DND-41 (cell line): ENCODE results near the gene GRIA4.

Source experiments
- ATAC-seq: fragments of 200-7000 bp; cut with Tn5 transposase; 3 replicates; pipeline ENCODE4 v1.9.1; 2021; ENCODE audit warnings: low read depth; ENCODE audit not compliant: insufficient read depth
- DNase-seq: peaks from one replicate; pipeline ENCODE4 v3.0.0-alpha.2; 2020
- H2AFZ ChIP-seq: 2 replicates; pipeline ENCODE4 v1.6.0; 2012; ENCODE audit warnings: low read depth, low read length
- H3K27ac ChIP-seq: 2 replicates; pipeline ENCODE4 v1.5.1; 2012; ENCODE audit warnings: low read length, inconsistent platforms
- H3K27me3 ChIP-seq: fragments of 200-600 bp; sonication (generic); 2 replicates; pipeline ENCODE4 v1.6.0; 2012; ENCODE audit warnings: low read length, mild to moderate bottlenecking, inconsistent platforms; ENCODE audit not compliant: insufficient read depth, poor library complexity
- H3K36me3 ChIP-seq: 2 replicates; pipeline ENCODE4 v1.5.1; 2012; ENCODE audit warnings: low read length, inconsistent platforms; ENCODE audit not compliant: insufficient read depth
- H3K4me1 ChIP-seq: 2 replicates; pipeline ENCODE4 v1.5.1; 2012; ENCODE audit warnings: mild to moderate bottlenecking, low read length; ENCODE audit not compliant: insufficient read depth
- H3K4me2 ChIP-seq: 2 replicates; pipeline ENCODE4 v1.6.0; 2012; ENCODE audit warnings: mild to moderate bottlenecking, moderate library complexity, low read length, inconsistent platforms; ENCODE audit not compliant: insufficient read depth
- H3K4me3 ChIP-seq, 2 experiments: fragments of 200-600 bp in 1 of 2; shearing (Covaris generic) in 1 of 2; 2 replicates each; pipeline ENCODE4 v1.5.1; 2012 to 2016; ENCODE audit warnings: inconsistent platforms in 2 of 2, low read length in 2 of 2, mild to moderate bottlenecking in 2 of 2, low read depth in 1 of 2, moderate library complexity in 1 of 2
- H3K79me2 ChIP-seq: 2 replicates; pipeline ENCODE4 v1.6.0; 2012; ENCODE audit warnings: low read length, inconsistent platforms; ENCODE audit not compliant: insufficient read depth
- H3K9ac ChIP-seq: 2 replicates; pipeline ENCODE4 v1.6.0; 2012; ENCODE audit warnings: low read depth, mild to moderate bottlenecking, inconsistent platforms, low read length, moderate library complexity
- H3K9me3 ChIP-seq: 2 replicates; pipeline ENCODE4 v1.5.1; 2012; ENCODE audit warnings: low read length, moderate library complexity, mild to moderate bottlenecking, inconsistent platforms; ENCODE audit not compliant: insufficient read depth, severe bottlenecking
- H4K20me1 ChIP-seq: 2 replicates; pipeline ENCODE4 v1.6.0; 2012; ENCODE audit warnings: low read length; ENCODE audit not compliant: insufficient read depth
- EZH2 ChIP-seq: IDR thresholded peaks from 3 replicates; pipeline ENCODE4 v1.6.1; 2012; ENCODE audit warnings: borderline replicate concordance, low read depth, mild to moderate bottlenecking, moderate library complexity, low read length, inconsistent platforms; ENCODE audit not compliant: severe bottlenecking
- TF ChIP-seq, protein P1 (sequence below): IDR thresholded peaks from 2 replicates; pipeline ENCODE4 v1.5.1; 2012; ENCODE audit warnings: borderline replicate concordance, low read length, moderate library complexity, mild to moderate bottlenecking; ENCODE audit not compliant: poor library complexity, severe bottlenecking; ENCODE audit errors: extremely low read depth

The GRIA4 gene

DNA sequence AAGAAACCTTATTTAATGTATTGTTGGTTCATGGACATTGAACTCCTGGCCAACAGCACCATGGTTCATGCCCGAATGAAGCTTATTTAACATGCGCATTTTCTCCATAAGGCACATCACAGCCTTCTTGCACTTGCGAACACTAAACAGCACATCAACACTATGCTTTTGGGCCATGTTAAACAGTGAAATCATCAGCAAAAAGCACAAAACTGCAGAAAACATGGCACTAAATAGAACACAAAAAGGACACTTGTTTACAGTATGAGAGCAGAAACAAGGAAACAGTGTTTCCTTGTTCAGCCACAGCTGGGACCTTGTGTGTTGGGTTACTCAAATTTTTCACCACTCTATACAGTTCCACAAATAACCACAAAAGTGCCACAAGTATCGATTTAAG lies 289.9 kb downstream of the GRIA4 start:
- H3K4me2 ChIP-seq: no peak overlapping the region
- H3K79me2 ChIP-seq: no peaks in the 10 kb centered on the region
- no peak overlapping the region for H3K4me3 ChIP-seq
- no peak overlapping the region for H3K9ac ChIP-seq
- H2AFZ ChIP-seq: no peak overlapping the region
- H3K36me3 ChIP-seq: no peaks in the 10 kb centered on the region
- DNase-seq (no peak), ATAC-seq (no peak)
- H4K20me1 ChIP-seq: no peaks in the 10 kb centered on the region
- no peaks in the 10 kb centered on the region for H3K27me3 ChIP-seq
- no peak overlapping the region for H3K27ac ChIP-seq
- TF ChIP-seq, protein P1, sequence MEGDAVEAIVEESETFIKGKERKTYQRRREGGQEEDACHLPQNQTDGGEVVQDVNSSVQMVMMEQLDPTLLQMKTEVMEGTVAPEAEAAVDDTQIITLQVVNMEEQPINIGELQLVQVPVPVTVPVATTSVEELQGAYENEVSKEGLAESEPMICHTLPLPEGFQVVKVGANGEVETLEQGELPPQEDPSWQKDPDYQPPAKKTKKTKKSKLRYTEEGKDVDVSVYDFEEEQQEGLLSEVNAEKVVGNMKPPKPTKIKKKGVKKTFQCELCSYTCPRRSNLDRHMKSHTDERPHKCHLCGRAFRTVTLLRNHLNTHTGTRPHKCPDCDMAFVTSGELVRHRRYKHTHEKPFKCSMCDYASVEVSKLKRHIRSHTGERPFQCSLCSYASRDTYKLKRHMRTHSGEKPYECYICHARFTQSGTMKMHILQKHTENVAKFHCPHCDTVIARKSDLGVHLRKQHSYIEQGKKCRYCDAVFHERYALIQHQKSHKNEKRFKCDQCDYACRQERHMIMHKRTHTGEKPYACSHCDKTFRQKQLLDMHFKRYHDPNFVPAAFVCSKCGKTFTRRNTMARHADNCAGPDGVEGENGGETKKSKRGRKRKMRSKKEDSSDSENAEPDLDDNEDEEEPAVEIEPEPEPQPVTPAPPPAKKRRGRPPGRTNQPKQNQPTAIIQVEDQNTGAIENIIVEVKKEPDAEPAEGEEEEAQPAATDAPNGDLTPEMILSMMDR: no peak
- no peak for TF ChIP-seq EZH2
- no peaks in the 10 kb centered on the region for H3K9me3 ChIP-seq
- no peaks in the 10 kb centered on the region for H3K4me1 ChIP-seq

DNA sequence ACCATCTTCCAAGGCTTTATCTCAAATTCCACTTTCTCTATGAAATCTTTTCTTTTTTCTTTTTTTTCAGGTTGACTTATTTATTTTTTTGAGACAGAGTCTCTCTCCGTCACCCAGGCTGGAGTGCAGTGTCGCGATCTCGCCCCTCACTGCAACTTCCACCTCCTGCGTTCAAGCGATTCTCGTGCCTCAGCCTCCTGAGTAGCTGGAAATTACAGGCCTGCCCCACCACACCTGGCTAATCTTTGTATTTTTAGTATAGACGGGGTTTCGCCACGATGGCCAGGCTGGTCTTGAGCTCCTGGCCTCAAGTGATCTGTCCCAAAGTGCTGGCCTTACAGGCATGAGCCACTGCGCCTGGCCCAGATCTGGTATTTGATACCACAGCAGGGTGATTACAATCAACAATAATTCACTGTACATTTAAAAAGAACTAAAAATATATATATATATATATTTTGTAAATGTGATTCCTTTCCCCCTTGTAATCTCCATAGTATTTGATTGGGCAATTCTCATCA lies 290.7 kb downstream of the GRIA4 start:
- Histone ChIP-seq H3K9ac (no peak overlapping the region), H3K27ac (no peak overlapping the region), H3K27me3 (no peaks in the 10 kb centered on the region), H4K20me1 (no peaks in the 10 kb centered on the region), H3K9me3 (no peaks in the 10 kb centered on the region), H3K4me3 (no peak overlapping the region), H3K36me3 (no peaks in the 10 kb centered on the region), H3K4me1 (no peaks in the 10 kb centered on the region), H3K79me2 (no peaks in the 10 kb centered on the region), H3K4me2 (no peak overlapping the region), H2AFZ (no peak overlapping the region)
- DNase-seq: no peak
- ATAC-seq: no peak
- TF ChIP-seq, protein P1: no peak
- no peak for TF ChIP-seq EZH2

DNA sequence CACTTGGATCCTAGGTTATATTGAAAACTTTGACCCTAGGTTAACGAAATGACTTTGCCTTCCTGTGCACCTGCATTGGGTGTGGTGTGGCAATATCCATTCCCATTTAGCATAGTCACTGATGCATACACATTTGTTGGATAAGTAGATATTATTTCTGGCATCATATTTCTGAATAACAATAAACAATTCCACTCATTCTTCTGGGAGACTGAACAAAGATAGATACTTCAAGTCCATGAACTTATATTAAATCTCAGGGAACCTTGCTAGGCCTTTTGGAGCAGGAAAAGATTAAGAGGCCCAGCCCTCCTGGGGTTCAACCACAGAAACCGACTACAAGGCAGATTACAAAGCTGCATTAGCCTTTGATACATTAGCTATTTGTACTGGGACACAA lies 293.2 kb downstream of the GRIA4 start:
- Histone ChIP-seq H3K79me2 (no peaks in the 10 kb centered on the region), H3K4me3 (no peak overlapping the region), H4K20me1 (no peaks in the 10 kb centered on the region), H3K9ac (no peak overlapping the region), H3K36me3 (no peaks in the 10 kb centered on the region), H3K4me2 (no peak overlapping the region), H3K4me1 (no peaks in the 10 kb centered on the region), H2AFZ (no peak overlapping the region), H3K9me3 (no peaks in the 10 kb centered on the region), H3K27ac (no peak overlapping the region), H3K27me3 (no peaks in the 10 kb centered on the region)
- ATAC-seq (no peak), DNase-seq (no peak)
- TF ChIP-seq, protein P1: no peak
- no peak for TF ChIP-seq EZH2

DNA sequence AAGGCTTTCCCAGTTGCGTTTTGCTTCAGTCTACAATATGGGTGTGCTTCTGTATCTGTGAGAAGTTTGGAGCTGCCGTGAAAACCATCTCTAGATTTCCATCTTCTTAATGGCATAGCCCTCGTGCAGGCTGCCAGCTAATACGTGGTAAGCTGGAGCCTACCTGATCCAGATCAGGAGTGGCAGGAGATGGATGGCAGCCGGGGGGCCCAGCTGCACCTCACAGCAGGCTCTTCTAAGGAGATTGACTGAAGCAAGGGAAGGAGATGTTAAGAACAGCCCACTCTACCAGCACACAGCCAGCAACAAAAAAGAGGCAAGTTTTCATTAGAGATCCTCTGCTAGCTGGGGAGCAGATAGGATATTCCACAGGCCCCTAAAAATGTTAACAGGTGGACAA lies 296.6 kb downstream of the GRIA4 start:
- no peak overlapping the region for H3K4me2 ChIP-seq
- H3K9ac ChIP-seq: no peak overlapping the region
- no peaks in the 10 kb centered on the region for H4K20me1 ChIP-seq
- no peaks in the 10 kb centered on the region for H3K27me3 ChIP-seq
- no peak overlapping the region for H2AFZ ChIP-seq
- no peaks in the 10 kb centered on the region for H3K4me1 ChIP-seq
- no peak for ATAC-seq
- H3K27ac ChIP-seq: no peak overlapping the region
- no peaks in the 10 kb centered on the region for H3K9me3 ChIP-seq
- no peaks in the 10 kb centered on the region for H3K36me3 ChIP-seq
- no peak overlapping the region for H3K4me3 ChIP-seq
- no peak for DNase-seq
- H3K79me2 ChIP-seq: no peaks in the 10 kb centered on the region
- no peak for TF ChIP-seq EZH2
- TF ChIP-seq, protein P1: no peak
